MM.1S (cell line): ENCODE results near the gene RUNX2.

Source experiments
- DNase-seq: peaks from one replicate; pipeline ENCODE4 v3.0.0-alpha.2; 2015
- H2AFZ ChIP-seq: fragments of 300-600 bp; sonication (generic); 2 replicates; pipeline ENCODE4 v1.6.0; 2016; ENCODE audit warnings: antibody characterized with exemption, low read length
- H3F3A ChIP-seq: fragments of 300-600 bp; sonication (generic); 2 replicates; pipeline ENCODE4 v1.6.1; 2016; ENCODE audit warnings: mild to moderate bottlenecking, antibody characterized with exemption, low read length, moderate library complexity, mixed read lengths; ENCODE audit not compliant: insufficient read depth
- H3K27ac ChIP-seq: fragments of 300-600 bp; sonication (generic); 2 replicates; pipeline ENCODE4 v1.5.1; 2016; ENCODE audit warnings: mild to moderate bottlenecking, low read length
- H3K27me3 ChIP-seq: fragments of 300-600 bp; sonication (generic); replicated peaks from 2 replicates; pipeline ENCODE4 v1.6.0; 2016; ENCODE audit warnings: low read length; ENCODE audit not compliant: insufficient read depth
- H3K36me3 ChIP-seq: fragments of 300-600 bp; sonication (generic); replicated peaks from 2 replicates; pipeline ENCODE4 v1.6.1; 2016; ENCODE audit warnings: mild to moderate bottlenecking, low read length, mixed read lengths; ENCODE audit not compliant: insufficient read depth
- H3K4me1 ChIP-seq: fragments of 300-600 bp; sonication (generic); 2 replicates; pipeline ENCODE4 v1.6.1; 2016; ENCODE audit warnings: low read length, mixed read lengths
- H3K4me2 ChIP-seq: fragments of 300-600 bp; sonication (generic); 2 replicates; pipeline ENCODE4 v1.6.0; 2016; ENCODE audit warnings: low read depth, low read length
- H3K4me3 ChIP-seq: fragments of 300-600 bp; sonication (generic); 2 replicates; pipeline ENCODE4 v1.5.1; 2016; ENCODE audit warnings: low read length, mixed read lengths
- H3K79me2 ChIP-seq: fragments of 300-600 bp; sonication (generic); 2 replicates; pipeline ENCODE4 v1.6.1; 2016; ENCODE audit warnings: mixed run types, low read length, mixed read lengths
- H3K9ac ChIP-seq: fragments of 300-600 bp; sonication (generic); 2 replicates; pipeline ENCODE4 v1.6.1; 2016; ENCODE audit warnings: low read length, mixed read lengths
- H3K9me2 ChIP-seq: fragments of 300-600 bp; sonication (generic); replicated peaks from 2 replicates; pipeline ENCODE4 v1.6.1; 2016; ENCODE audit warnings: mild to moderate bottlenecking, low read length, mixed read lengths; ENCODE audit not compliant: insufficient read depth
- H3K9me3 ChIP-seq: fragments of 300-600 bp; sonication (generic); replicated peaks from 2 replicates; pipeline ENCODE4 v1.6.1; 2016; ENCODE audit warnings: mild to moderate bottlenecking, low read length, mixed read lengths; ENCODE audit not compliant: insufficient read depth
- H4K20me1 ChIP-seq: fragments of 300-600 bp; sonication (generic); 2 replicates; pipeline ENCODE4 v1.6.1; 2016; ENCODE audit warnings: mild to moderate bottlenecking, low read length, moderate library complexity, mixed read lengths; ENCODE audit not compliant: insufficient read depth
- EZH2 ChIP-seq: fragments of 300-600 bp; sonication (generic); optimal IDR thresholded peaks from 2 replicates; pipeline ENCODE3; 2017; ENCODE audit warnings: low read depth, mild to moderate bottlenecking, antibody characterized with exemption, low read length, mixed read lengths
- EZH2phosphoT487 ChIP-seq: fragments of 300-600 bp; sonication (generic); IDR thresholded peaks from 2 replicates; pipeline ENCODE4 v1.6.1; 2018; ENCODE audit warnings: antibody characterized with exemption, low read length
- TF ChIP-seq, protein P1 (sequence below): fragments of 300-600 bp; sonication (generic); IDR thresholded peaks from 2 replicates; pipeline ENCODE4 v1.5.1; 2016; ENCODE audit warnings: antibody characterized with exemption, low read length, mixed read lengths

RUNX2 gene

DNA sequence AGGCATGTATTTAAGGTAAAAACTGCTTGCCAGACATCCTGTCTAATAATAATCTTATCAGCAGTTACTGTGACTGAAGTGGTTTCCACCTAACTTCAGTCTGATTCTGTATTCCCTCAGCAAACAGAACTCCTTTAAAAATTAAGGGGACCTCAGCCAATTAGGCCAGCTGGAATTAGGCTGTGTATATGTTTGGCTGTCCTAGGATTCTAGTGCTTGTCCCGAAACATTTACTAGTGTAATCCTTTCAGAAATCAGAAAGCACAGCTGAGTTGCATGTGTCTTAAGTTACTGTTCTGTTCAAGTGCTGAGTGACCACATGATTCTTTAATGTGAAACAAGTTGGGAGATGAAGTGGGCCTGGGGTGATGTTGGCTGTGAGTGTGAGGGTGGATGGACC is 170.5 kb downstream of the RUNX2 start:
- no peaks in the 10 kb centered on the region for H4K20me1 ChIP-seq
- no peak for DNase-seq
- no peak overlapping the region for H3K4me2 ChIP-seq
- H3K79me2 ChIP-seq, result peaks cover 93% of the 10 kb centered on the region
- H2AFZ ChIP-seq, result no peak overlapping the region
- TF ChIP-seq EZH2phosphoT487 (no peak), EZH2 (no peak)
- TF ChIP-seq, protein P1, sequence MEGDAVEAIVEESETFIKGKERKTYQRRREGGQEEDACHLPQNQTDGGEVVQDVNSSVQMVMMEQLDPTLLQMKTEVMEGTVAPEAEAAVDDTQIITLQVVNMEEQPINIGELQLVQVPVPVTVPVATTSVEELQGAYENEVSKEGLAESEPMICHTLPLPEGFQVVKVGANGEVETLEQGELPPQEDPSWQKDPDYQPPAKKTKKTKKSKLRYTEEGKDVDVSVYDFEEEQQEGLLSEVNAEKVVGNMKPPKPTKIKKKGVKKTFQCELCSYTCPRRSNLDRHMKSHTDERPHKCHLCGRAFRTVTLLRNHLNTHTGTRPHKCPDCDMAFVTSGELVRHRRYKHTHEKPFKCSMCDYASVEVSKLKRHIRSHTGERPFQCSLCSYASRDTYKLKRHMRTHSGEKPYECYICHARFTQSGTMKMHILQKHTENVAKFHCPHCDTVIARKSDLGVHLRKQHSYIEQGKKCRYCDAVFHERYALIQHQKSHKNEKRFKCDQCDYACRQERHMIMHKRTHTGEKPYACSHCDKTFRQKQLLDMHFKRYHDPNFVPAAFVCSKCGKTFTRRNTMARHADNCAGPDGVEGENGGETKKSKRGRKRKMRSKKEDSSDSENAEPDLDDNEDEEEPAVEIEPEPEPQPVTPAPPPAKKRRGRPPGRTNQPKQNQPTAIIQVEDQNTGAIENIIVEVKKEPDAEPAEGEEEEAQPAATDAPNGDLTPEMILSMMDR, result no peak
- H3F3A ChIP-seq, result no peaks in the 10 kb centered on the region
- H3K9me2 ChIP-seq, result no peaks in the 10 kb centered on the region
- H3K9me3 ChIP-seq, result no peaks in the 10 kb centered on the region
- no peaks in the 10 kb centered on the region for H3K4me1 ChIP-seq
- H3K9ac ChIP-seq, result no peak overlapping the region
- no peak overlapping the region for H3K27ac ChIP-seq
- H3K27me3 ChIP-seq, result no peaks in the 10 kb centered on the region
- peaks cover 4% of the 10 kb centered on the region for H3K36me3 ChIP-seq
- H3K4me3 ChIP-seq, result no peak overlapping the region

DNA sequence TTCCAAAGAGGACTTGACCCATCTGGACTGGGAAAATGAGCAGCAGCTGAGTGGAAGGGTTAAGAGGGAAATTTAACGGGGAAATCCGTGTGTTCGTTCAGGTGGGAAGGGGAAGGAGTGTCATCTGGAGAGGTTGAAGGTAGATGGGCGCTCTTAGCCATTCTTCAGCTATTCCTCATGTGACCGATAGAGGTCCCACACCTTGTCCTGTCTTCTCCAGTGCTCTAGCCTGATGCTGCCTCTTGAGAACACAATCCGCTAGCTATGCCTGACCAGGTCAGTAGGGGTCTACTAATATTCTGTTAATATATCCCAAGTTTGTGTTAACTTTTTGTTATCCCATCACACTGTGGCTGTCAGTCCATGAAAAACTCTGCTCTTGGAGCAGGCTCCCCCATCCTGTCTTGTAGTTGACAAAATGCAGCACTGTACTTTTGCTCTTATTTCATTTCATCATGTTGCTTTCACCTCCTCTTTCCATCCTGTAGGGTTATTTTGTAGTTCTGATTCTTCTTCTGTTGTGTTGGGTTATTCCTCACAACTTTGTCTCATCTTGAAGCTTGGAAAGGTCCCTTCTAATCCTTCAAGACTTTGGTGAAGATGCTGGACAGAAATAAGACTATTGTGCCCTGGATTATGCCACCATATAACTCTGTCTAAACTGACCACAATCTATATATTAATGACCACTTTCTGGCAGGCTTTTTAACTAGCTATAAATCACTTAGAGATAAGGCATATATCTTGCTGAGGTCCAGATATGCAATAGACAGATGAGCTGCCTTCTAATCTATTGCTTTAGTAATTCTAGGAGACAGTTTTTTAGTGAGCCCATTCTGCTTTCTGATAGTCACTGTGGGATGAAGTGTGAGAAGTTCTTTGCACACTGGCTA is 173.0 kb downstream of the RUNX2 start:
- Histone ChIP-seq H3K36me3 (peaks cover 10% of the 10 kb centered on the region), H4K20me1 (no peaks in the 10 kb centered on the region), H3K79me2 (peaks cover 96% of the 10 kb centered on the region), H3K4me2 (no peak overlapping the region), H3K9me3 (no peaks in the 10 kb centered on the region), H3F3A (no peaks in the 10 kb centered on the region), H2AFZ (no peak overlapping the region), H3K4me3 (no peak overlapping the region), H3K4me1 (no peaks in the 10 kb centered on the region), H3K9me2 (no peaks in the 10 kb centered on the region), H3K9ac (no peak overlapping the region), H3K27me3 (no peaks in the 10 kb centered on the region), H3K27ac (no peak overlapping the region)
- no peak for DNase-seq
- TF ChIP-seq, protein P1, result peak; percentile 26
- TF ChIP-seq EZH2, result no peak

DNA sequence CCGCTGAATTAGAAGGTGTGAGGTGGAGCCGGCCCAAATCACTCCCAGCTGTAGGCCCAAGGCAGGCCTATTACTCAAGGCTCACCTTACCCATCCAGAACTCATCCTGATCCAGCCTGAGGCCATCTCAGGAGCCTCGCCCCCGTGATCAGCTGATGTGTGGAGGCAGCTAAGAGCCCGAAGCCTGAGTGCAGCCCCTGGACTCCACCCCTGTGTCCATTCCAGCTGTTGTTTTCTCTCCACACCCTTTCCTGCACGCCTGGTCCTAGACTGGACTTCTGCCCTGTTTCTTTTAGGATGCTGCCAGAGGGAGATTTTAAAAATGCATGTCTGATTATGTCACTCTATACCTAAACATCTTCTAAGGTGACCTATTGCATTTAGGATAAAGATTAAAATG is 174.3 kb downstream of the RUNX2 start:
- H3K27ac ChIP-seq, result no peak overlapping the region
- H2AFZ ChIP-seq, result no peak overlapping the region
- H3K4me3 ChIP-seq, result no peak overlapping the region
- TF ChIP-seq, protein P1, result no peak
- TF ChIP-seq EZH2phosphoT487 (no peak), EZH2 (no peak)
- H3K27me3 ChIP-seq, result no peaks in the 10 kb centered on the region
- H3K4me1 ChIP-seq, result no peaks in the 10 kb centered on the region
- no peak overlapping the region for H3K9ac ChIP-seq
- H3K79me2 ChIP-seq, result peaks cover 95% of the 10 kb centered on the region
- H3K36me3 ChIP-seq, result peaks cover 10% of the 10 kb centered on the region
- no peaks in the 10 kb centered on the region for H3K9me2 ChIP-seq
- no peaks in the 10 kb centered on the region for H3F3A ChIP-seq
- H4K20me1 ChIP-seq, result no peaks in the 10 kb centered on the region
- no peaks in the 10 kb centered on the region for H3K9me3 ChIP-seq
- no peak for DNase-seq
- no peak overlapping the region for H3K4me2 ChIP-seq
